Choroid plexus epithelial cell (primary cell): Measurements from ENCODE around the gene MTM1.

Experiments
- DNase-seq: peaks from one replicate; pipeline ENCODE4 v3.0.0-alpha.2; 2010; ENCODE audit warnings: low read depth
- H3K4me3 ChIP-seq: 2 replicates; pipeline ENCODE4 v1.5.1; 2011; ENCODE audit warnings: low read depth, mild to moderate bottlenecking, control low read depth, low read length, moderate library complexity
- CTCF ChIP-seq: conservative IDR thresholded peaks from 2 replicates; pipeline ENCODE4 v1.5.1; 2011; ENCODE audit warnings: low read depth, mild to moderate bottlenecking, control low read depth, inconsistent platforms, low read length, moderate library complexity

MTM1 gene

GRCh38 chrX:150700107-150700506 lies 131.7 kb downstream of the MTM1 start:
- no peak for TF ChIP-seq CTCF
- DNase-seq, result no peak
- no peak overlapping the region for H3K4me3 ChIP-seq

GRCh38 chrX:150701377-150701776 lies 133.0 kb downstream of the MTM1 start:
- DNase-seq, result no peak
- no peak overlapping the region for H3K4me3 ChIP-seq
- no peak for TF ChIP-seq CTCF

GRCh38 chrX:150702966-150703694 lies 134.7 kb downstream of the MTM1 start:
- no peak for DNase-seq

GRCh38 chrX:150703695-150703974 lies 135.2 kb downstream of the MTM1 start:
- DNase-seq, result no peak
- TF ChIP-seq CTCF, result no peak
- H3K4me3 ChIP-seq, result no peak overlapping the region

More at GRCh38 chrX:150702966-150703694, 134.7 kb downstream of the MTM1 start:
- TF ChIP-seq CTCF, result no peak
- no peak overlapping the region for H3K4me3 ChIP-seq

- no peak for TF ChIP-seq CTCF
- no peak overlapping the region for H3K4me3 ChIP-seq
- DNase-seq, result peak; percentile 63
These were observed 135.7 kb downstream of the MTM1 start for GRCh38 chrX:150704030-150704613.

- H3K4me3 ChIP-seq, result no peak overlapping the region
- no peak for TF ChIP-seq CTCF
- DNase-seq, result no peak
These were observed 144.2 kb downstream of the MTM1 start for GRCh38 chrX:150712619-150713018.

GRCh38 chrX:150715184-150715583 lies 146.8 kb downstream of the MTM1 start:
- no peak for DNase-seq
- no peak for TF ChIP-seq CTCF
- H3K4me3 ChIP-seq, result no peak overlapping the region
